GM18499 (cell line): ENCODE measurements around the gene SMIM41.
"Not testable (repeated sequence)": the region's sequence is repeated elsewhere in the genome, so short reads cannot be mapped to it uniquely, and the experiment has no call there.

Experiments used
- ATAC-seq: cut with Tn5 transposase; IDR thresholded peaks from one replicate; pipeline ENCODE4 v1.9.1; 2021; ENCODE audit warnings: moderate number of reproducible peaks; ENCODE audit not compliant: insufficient read depth, unreplicated experiment

Gene SMIM41

GRCh38 chr12:52082988-52083637 lies 3.6 kb downstream of the SMIM41 start:
- ATAC-seq, result no peak

- ATAC-seq, result no peak
These were observed 4.1 kb downstream of the SMIM41 start for GRCh38 chr12:52083638-52083996.

- no peak for ATAC-seq
These were observed 5.2 kb downstream of the SMIM41 start for GRCh38 chr12:52084491-52085231.

- ATAC-seq, result no peak
These were observed 6.2 kb downstream of the SMIM41 start for GRCh38 chr12:52085682-52086180.

- ATAC-seq, result no peak
These were observed 6.9 kb downstream of the SMIM41 start for GRCh38 chr12:52086366-52086765.

- no peak for ATAC-seq
These were observed 7.7 kb downstream of the SMIM41 start for GRCh38 chr12:52086944-52087835.

GRCh38 chr12:52087961-52088820 lies 8.7 kb downstream of the SMIM41 start:
- ATAC-seq, result no peak

- no peak for ATAC-seq
These were observed 10.0 kb downstream of the SMIM41 start for GRCh38 chr12:52089491-52089890.

GRCh38 chr12:52090291-52090690 lies 10.8 kb downstream of the SMIM41 start:
- no peak for ATAC-seq

- ATAC-seq, result no peak
These were observed 11.6 kb downstream of the SMIM41 start for GRCh38 chr12:52091061-52091460.

- ATAC-seq, result no peak
These were observed 12.4 kb downstream of the SMIM41 start for GRCh38 chr12:52091869-52092268.

- ATAC-seq, result no peak
These were observed 13.8 kb downstream of the SMIM41 start for GRCh38 chr12:52093346-52093745.

GRCh38 chr12:52096332-52097044 lies 17.0 kb downstream of the SMIM41 start:
- no peak for ATAC-seq

GRCh38 chr12:52097045-52097666 lies 17.7 kb downstream of the SMIM41 start:
- no peak for ATAC-seq

GRCh38 chr12:52104431-52105089 lies 25.1 kb downstream of the SMIM41 start:
- not testable (repeated sequence) for ATAC-seq

- not testable (repeated sequence) for ATAC-seq
These were observed 37.0 kb downstream of the SMIM41 start for GRCh38 chr12:52116222-52117125.

GRCh38 chr12:52117806-52118475 lies 38.4 kb downstream of the SMIM41 start:
- not testable (repeated sequence) for ATAC-seq
